T-helper 2 cell treated with Interferon-gamma antibody and Interleukin-4, amounts not matched to agents 5 μg/mL and 100 μg/mL, for 36 hours (primary cell): ENCODE results near the gene PRSS23.

Source experiments
- DNase-seq: peaks from one replicate; pipeline ENCODE4 v3.0.0; 2021; ENCODE audit warnings: low spot score
- H3K27ac Mint-ChIP-seq: one replicate; pipeline ENCODE4 v1.8.0; 2021; ENCODE audit warnings: mild to moderate bottlenecking, mixed read lengths
- H3K27me3 Mint-ChIP-seq: one replicate; pipeline ENCODE4 v1.8.0; 2021; ENCODE audit warnings: low read depth, mixed read lengths
- H3K36me3 Mint-ChIP-seq: one replicate; pipeline ENCODE4 v1.8.0; 2021; ENCODE audit warnings: low read depth, mixed read lengths
- H3K4me1 Mint-ChIP-seq: one replicate; pipeline ENCODE4 v1.8.0; 2021; ENCODE audit warnings: low read depth, mixed read lengths
- H3K4me3 Mint-ChIP-seq: one replicate; pipeline ENCODE4 v1.8.0; 2022; ENCODE audit warnings: mild to moderate bottlenecking, moderate library complexity, mixed read lengths
- H3K9me3 Mint-ChIP-seq: one replicate; pipeline ENCODE4 v1.8.0; 2021; ENCODE audit warnings: mixed read lengths

Gene PRSS23

GRCh38 chr11:86781546-86781945 is 18.8 kb upstream of the PRSS23 start:
- H3K36me3 Mint-ChIP-seq = no peaks in the 10 kb centered on the region
- H3K27me3 Mint-ChIP-seq = peaks cover 6% of the 10 kb centered on the region
- no peaks in the 10 kb centered on the region for H3K4me1 Mint-ChIP-seq
- no peak overlapping the region for H3K4me3 Mint-ChIP-seq
- H3K27ac Mint-ChIP-seq = no peak overlapping the region
- H3K9me3 Mint-ChIP-seq = no peaks in the 10 kb centered on the region
- DNase-seq = no peak

- no peaks in the 10 kb centered on the region for H3K9me3 Mint-ChIP-seq
- H3K27me3 Mint-ChIP-seq = peaks cover 5% of the 10 kb centered on the region
- no peak overlapping the region for H3K4me3 Mint-ChIP-seq
- no peaks in the 10 kb centered on the region for H3K36me3 Mint-ChIP-seq
- H3K4me1 Mint-ChIP-seq = no peaks in the 10 kb centered on the region
- no peak overlapping the region for H3K27ac Mint-ChIP-seq
- no peak for DNase-seq
Measured at GRCh38 chr11:86782742-86783141, 17.6 kb upstream of the PRSS23 start.

GRCh38 chr11:86783661-86784060 is 16.7 kb upstream of the PRSS23 start:
- DNase-seq = no peak
- H3K4me3 Mint-ChIP-seq = no peak overlapping the region
- H3K36me3 Mint-ChIP-seq = no peaks in the 10 kb centered on the region
- H3K9me3 Mint-ChIP-seq = no peaks in the 10 kb centered on the region
- no peak overlapping the region for H3K27ac Mint-ChIP-seq
- H3K27me3 Mint-ChIP-seq = peaks cover 2% of the 10 kb centered on the region
- H3K4me1 Mint-ChIP-seq = no peaks in the 10 kb centered on the region

GRCh38 chr11:86784241-86784681 is 16.1 kb upstream of the PRSS23 start:
- H3K27ac Mint-ChIP-seq = no peak overlapping the region
- no peaks in the 10 kb centered on the region for H3K4me1 Mint-ChIP-seq
- no peak for DNase-seq
- H3K27me3 Mint-ChIP-seq = peaks cover 3% of the 10 kb centered on the region
- no peak overlapping the region for H3K4me3 Mint-ChIP-seq
- no peaks in the 10 kb centered on the region for H3K9me3 Mint-ChIP-seq
- no peaks in the 10 kb centered on the region for H3K36me3 Mint-ChIP-seq

- Mint-ChIP-seq H3K27ac (no peak overlapping the region), H3K36me3 (no peaks in the 10 kb centered on the region), H3K4me1 (no peaks in the 10 kb centered on the region), H3K4me3 (no peak overlapping the region), H3K9me3 (no peaks in the 10 kb centered on the region), H3K27me3 (peaks cover 4% of the 10 kb centered on the region)
- no peak for DNase-seq
Measured at GRCh38 chr11:86785576-86785975, 14.8 kb upstream of the PRSS23 start.

- Mint-ChIP-seq H3K27me3 (peaks cover 7% of the 10 kb centered on the region), H3K27ac (no peak overlapping the region), H3K9me3 (no peaks in the 10 kb centered on the region), H3K4me3 (no peak overlapping the region), H3K36me3 (no peaks in the 10 kb centered on the region), H3K4me1 (no peaks in the 10 kb centered on the region)
- DNase-seq = no peak
Measured at GRCh38 chr11:86787018-86787536, 13.3 kb upstream of the PRSS23 start.

- DNase-seq = no peak
Measured at GRCh38 chr11:86787656-86788055, 12.7 kb upstream of the PRSS23 start.

GRCh38 chr11:86790195-86790725 is 10.1 kb upstream of the PRSS23 start:
- no peaks in the 10 kb centered on the region for H3K36me3 Mint-ChIP-seq
- H3K4me1 Mint-ChIP-seq = no peaks in the 10 kb centered on the region
- no peak overlapping the region for H3K27ac Mint-ChIP-seq
- no peak for DNase-seq
- H3K4me3 Mint-ChIP-seq = no peak overlapping the region
- H3K27me3 Mint-ChIP-seq = peaks cover 22% of the 10 kb centered on the region
- H3K9me3 Mint-ChIP-seq = no peaks in the 10 kb centered on the region

More at GRCh38 chr11:86787656-86788055, 12.7 kb upstream of the PRSS23 start:
- Mint-ChIP-seq H3K4me3 (no peak overlapping the region), H3K9me3 (no peaks in the 10 kb centered on the region), H3K27me3 (peaks cover 12% of the 10 kb centered on the region), H3K27ac (no peak overlapping the region), H3K36me3 (no peaks in the 10 kb centered on the region), H3K4me1 (no peaks in the 10 kb centered on the region)

GRCh38 chr11:86790867-86791849 is 9.2 kb upstream of the PRSS23 start:
- H3K36me3 Mint-ChIP-seq = no peaks in the 10 kb centered on the region
- no peaks in the 10 kb centered on the region for H3K9me3 Mint-ChIP-seq

GRCh38 chr11:86792150-86792549 is 8.2 kb upstream of the PRSS23 start:
- no peaks in the 10 kb centered on the region for H3K4me1 Mint-ChIP-seq
- H3K27me3 Mint-ChIP-seq = peaks cover 29% of the 10 kb centered on the region
- H3K4me3 Mint-ChIP-seq = no peak overlapping the region
- no peak for DNase-seq
- no peak overlapping the region for H3K27ac Mint-ChIP-seq
- H3K9me3 Mint-ChIP-seq = no peaks in the 10 kb centered on the region
- H3K36me3 Mint-ChIP-seq = no peaks in the 10 kb centered on the region

More at GRCh38 chr11:86790867-86791849, 9.2 kb upstream of the PRSS23 start:
- Mint-ChIP-seq H3K4me3 (no peak overlapping the region), H3K27ac (no peak overlapping the region), H3K4me1 (no peaks in the 10 kb centered on the region), H3K27me3 (peaks cover 25% of the 10 kb centered on the region)
- DNase-seq = no peak

GRCh38 chr11:86793307-86793706 is 7.0 kb upstream of the PRSS23 start:
- Mint-ChIP-seq H3K36me3 (no peaks in the 10 kb centered on the region), H3K27ac (no peak overlapping the region), H3K27me3 (peaks cover 33% of the 10 kb centered on the region), H3K9me3 (no peaks in the 10 kb centered on the region), H3K4me1 (no peaks in the 10 kb centered on the region), H3K4me3 (no peak overlapping the region)
- DNase-seq = no peak

GRCh38 chr11:86795511-86795910 is 4.8 kb upstream of the PRSS23 start:
- Mint-ChIP-seq H3K4me3 (no peak overlapping the region), H3K36me3 (no peaks in the 10 kb centered on the region), H3K27ac (no peak overlapping the region), H3K4me1 (no peaks in the 10 kb centered on the region), H3K27me3 (peaks cover 45% of the 10 kb centered on the region), H3K9me3 (no peaks in the 10 kb centered on the region)
- DNase-seq = no peak

GRCh38 chr11:86795949-86796348 is 4.4 kb upstream of the PRSS23 start:
- H3K27ac Mint-ChIP-seq = no peak overlapping the region
- H3K27me3 Mint-ChIP-seq = peaks cover 47% of the 10 kb centered on the region
- no peak overlapping the region for H3K4me3 Mint-ChIP-seq
- no peaks in the 10 kb centered on the region for H3K4me1 Mint-ChIP-seq
- no peak for DNase-seq
- H3K36me3 Mint-ChIP-seq = no peaks in the 10 kb centered on the region
- H3K9me3 Mint-ChIP-seq = no peaks in the 10 kb centered on the region

- no peak overlapping the region for H3K27ac Mint-ChIP-seq
- no peaks in the 10 kb centered on the region for H3K4me1 Mint-ChIP-seq
- no peak overlapping the region for H3K4me3 Mint-ChIP-seq
- no peaks in the 10 kb centered on the region for H3K9me3 Mint-ChIP-seq
- no peaks in the 10 kb centered on the region for H3K36me3 Mint-ChIP-seq
- no peak for DNase-seq
- H3K27me3 Mint-ChIP-seq = peaks cover 56% of the 10 kb centered on the region
Measured at GRCh38 chr11:86797133-86797532, 3.2 kb upstream of the PRSS23 start.
